Activated CD4-positive, alpha-beta T cell treated with anti-CD3 and anti-CD28 coated beads, Interleukin-2, amount 50 U/mL, for 48 hours (primary cell): Measurements from ENCODE around the gene PLEKHS1.

ENCODE experiments used
- DNase-seq, 2 experiments: peaks; one replicate each; pipeline ENCODE4 v3.0.0-alpha.2; 2020

PLEKHS1 gene

GRCh38 chr10:113751181-113751732 lies at the start of gene PLEKHS1:
TSS of gene PLEKHS1 (plus strand) at chr10:113751682. CDS start at chr10:113755278, 3,596 bp downstream.
- DNase-seq: no peak

DNA sequence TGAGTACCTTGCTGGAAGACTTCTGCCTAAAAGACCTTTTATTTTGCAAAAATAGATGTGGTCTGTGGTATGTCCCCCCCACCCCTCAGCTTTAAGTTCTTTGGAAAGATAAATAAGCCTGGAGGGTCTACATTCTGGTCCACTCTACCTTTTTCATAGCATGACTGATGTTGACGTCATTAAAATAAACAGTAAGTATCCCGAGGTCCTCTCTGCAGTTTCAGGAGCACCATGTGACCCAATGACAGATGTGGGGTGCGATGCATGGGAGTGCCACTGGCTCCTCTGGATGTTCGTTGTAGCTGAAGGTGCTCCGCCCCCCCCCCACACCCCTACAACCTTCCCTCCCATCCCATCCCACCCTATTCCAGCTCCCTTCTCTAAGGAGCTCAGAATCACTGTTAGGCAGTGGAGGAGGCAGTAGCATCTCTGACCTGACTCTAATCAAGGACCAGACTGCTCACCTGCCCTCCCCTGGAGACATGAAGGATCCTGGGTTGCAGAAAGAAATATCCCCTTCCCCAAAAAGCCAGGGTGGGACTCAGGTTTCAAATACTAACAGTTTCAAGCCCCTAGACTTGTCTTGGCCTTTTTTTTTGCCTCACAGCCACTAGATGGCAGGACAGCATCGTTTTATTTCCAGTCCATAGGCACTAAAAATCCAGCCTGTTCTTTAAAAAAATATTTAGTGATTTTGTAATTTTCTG lies 46.7 kb upstream of the PLEKHS1 start:
- peak; percentile 14 to 20 for DNase-seq

DNA sequence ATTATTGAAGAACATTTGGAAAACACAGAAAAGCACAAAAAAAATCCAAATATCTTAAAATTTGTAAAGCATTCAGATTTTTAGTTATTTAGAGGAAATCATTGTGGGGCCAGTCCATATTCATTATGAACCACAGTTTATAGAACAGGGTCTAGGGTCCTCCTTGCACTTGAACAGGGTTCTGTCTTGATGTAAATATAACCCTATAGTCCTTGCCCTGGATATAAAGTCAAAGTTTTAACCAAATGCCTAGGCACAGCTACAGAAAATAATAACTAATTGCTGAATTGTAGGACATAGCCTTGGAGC lies 46.2 kb upstream of the PLEKHS1 start:
- DNase-seq: no peak

GRCh38 chr10:113706623-113707022 lies 44.9 kb upstream of the PLEKHS1 start:
- no peak for DNase-seq

GRCh38 chr10:113708640-113709039 lies 42.8 kb upstream of the PLEKHS1 start:
- DNase-seq: no peak

GRCh38 chr10:113709221-113709838 lies 42.2 kb upstream of the PLEKHS1 start:
- no peak for DNase-seq

DNA sequence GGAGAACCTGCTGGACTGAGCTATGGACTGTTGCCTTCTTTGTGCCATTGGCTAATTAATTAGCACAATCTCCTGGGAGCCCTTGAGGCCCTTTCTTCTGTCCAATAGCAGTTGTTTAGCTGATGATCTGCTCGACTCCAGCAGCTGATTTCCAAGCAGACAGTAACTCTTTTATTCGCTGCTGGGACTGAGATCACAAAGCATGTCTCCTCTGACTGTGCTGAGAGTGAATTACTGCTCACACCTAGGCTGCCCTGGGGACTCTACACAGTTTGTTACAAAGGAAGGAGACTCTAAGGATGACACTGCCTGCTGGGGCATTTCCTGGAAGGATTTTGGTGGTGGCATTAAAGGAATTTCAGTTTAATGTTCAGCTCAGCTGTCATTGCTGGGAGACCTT lies 40.3 kb upstream of the PLEKHS1 start:
- DNase-seq: no peak

DNA sequence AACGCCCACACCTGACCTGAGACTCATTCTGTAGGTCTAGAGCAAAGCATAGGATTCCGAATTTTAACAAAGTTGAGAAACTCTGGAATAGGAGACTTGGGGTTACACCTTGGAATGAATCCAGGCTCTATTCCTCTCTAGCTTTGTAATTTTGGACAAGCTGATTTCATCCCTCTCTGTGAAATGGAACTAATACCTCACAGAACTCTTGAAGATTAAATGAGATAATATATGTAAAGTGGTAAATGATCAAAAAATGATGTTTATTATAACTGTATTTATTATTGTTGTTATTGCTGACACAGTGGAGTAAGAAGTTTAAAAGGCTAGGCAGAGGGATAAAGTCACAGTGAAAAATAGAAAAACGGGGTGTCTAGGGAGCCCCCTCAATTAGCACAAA lies 39.5 kb upstream of the PLEKHS1 start:
- no peak for DNase-seq

- DNase-seq: no peak
Observed at GRCh38 chr10:113712755-113713639, 38.5 kb upstream of the PLEKHS1 start.

DNA sequence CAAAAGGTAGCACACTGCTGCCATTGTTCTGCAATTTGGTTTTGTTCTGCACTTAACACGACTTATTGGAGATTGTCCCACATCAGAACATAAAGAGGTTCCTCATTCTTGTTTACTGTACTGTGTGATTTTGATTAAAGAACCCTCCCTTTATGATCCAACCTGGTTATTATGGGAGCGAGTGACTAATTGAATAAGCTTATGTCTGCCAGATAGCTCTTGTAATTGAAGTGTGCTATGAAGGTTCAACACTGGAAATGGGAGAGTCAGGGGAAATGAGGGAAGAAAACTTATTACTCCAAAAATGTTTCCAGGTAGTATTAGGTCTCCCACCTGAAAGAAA lies 37.9 kb upstream of the PLEKHS1 start:
- no peak for DNase-seq

- DNase-seq: no peak
Observed at GRCh38 chr10:113716109-113716910, 35.2 kb upstream of the PLEKHS1 start.

DNA sequence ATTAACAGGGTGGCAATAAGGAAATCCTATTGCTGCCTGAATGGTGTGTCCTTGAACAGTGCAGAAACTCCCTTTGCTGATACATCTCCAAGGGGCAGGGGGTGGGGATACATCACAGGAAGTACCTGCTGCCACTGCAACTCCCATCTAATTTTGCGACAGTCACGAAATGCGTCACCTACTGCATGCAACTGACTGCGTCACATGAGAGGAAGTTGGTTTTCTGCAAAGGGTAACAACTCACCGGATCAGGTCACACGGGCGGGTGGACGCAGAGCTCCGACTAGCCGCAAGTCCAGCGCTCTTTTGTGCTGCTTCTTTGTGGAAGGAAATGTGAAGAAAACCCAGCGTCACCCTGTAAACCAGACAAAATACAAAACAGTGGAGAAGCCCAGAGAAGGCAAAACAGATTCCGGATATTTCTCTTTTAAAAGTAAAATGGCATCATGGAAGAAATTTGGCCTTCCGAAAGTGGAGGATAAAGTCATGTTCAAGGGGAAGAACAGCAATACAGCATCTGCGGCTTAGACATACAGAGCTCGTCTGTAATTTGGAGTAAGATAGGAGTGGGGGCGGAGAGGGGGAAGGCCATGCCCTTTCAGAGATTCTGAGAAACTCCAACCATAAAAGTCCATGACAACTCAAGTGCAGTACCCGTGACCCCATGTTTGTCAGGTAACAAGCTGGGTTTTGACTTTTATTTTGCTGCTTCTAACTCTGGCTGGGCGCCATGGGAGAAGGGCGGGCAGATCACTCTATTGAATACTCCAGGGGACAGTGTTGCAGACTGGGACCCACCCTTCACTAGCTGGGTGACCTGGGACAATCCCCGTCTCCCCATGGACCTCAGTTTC lies 32.3 kb upstream of the PLEKHS1 start:
- DNase-seq: no peak

GRCh38 chr10:113720386-113720785 lies 31.1 kb upstream of the PLEKHS1 start:
- DNase-seq: no peak

DNA sequence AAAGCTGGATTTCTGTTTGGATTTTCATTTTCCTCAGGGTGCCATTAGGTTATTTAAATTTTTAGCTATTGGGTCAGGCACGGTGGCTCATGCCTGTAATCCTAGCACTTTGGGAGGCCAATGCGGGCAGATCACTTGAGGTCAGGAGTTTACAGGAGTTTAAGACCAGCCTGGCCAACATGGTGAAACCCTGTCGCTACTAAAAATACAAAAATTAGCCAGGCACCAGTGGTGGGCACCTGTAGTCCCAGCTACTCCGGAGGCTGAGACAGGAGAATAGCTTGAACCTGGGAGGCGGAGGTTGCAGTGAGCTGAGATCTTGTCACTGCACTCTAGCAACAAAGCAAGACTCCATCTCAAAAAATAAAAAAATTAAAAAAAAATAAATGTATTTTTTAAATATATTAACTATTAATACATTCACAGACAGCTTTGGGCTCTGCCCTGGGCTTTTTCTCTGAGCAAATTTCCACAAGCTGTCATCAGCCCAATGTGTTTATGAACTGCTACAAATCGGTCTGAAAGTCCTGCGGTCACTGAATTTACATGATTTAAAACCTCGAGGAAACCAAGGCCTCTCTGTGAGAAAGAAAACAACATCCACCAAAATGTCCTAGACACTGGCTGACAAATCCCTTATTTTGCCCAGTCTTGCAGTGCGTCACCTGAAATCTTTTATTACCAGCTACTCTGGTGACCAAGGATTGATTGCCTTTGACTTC lies 19.2 kb upstream of the PLEKHS1 start:
- no peak for DNase-seq

DNA sequence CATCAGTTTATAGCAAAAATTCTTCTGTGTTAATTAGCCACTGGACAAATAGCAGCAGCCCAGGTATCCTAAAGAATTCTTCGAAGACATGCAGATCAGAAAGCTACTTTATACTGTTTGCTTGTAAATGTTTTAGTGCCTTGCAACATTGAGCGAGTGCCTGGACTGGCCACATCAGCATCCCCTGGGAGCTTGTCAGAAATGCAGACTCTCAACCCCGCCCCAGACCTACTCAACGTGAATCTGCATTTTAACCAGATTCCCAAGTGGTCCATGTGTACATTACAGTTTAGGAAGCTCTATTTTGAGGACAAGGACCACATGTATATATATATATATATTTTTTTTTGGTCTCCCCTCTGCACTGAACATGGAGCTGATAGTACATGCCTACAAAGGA lies 18.5 kb upstream of the PLEKHS1 start:
- no peak for DNase-seq

DNA sequence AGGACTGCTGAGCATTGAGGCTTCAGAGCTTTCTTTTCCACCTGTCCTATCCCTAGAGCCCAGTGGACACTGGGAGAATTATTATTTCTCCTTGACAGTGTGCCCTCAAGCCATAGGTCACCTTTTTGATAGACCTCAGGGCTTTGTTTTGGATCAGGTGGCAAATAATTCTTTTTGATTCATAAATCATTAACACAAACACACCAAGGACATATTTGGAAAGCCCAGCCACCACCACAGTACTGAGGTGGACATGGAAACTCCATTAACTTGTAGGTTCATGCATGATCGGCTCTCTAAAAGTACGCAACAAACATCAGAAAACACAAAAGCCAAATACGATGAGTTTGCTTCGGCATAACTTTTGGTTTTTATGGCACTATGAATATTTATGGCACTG lies 17.8 kb upstream of the PLEKHS1 start:
- no peak for DNase-seq

DNA sequence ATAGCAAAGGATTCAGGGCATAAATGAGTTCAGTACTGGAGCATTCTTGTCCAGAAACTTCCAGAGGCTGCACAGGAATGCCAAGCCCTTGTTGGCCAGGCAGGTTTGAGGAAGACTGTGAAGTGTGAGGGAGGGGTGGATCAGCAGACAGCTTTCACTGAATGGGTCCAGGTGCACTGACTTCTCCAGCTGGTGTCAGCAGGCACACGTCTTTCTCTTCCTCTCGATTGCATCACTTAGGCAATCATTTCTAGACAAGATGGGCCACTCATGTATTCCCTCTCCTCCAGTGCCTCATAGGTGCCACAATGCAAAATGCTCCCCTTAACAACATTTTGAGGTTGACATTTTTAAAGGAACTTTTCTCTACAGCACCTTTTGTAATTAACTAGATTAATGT lies 15.6 kb upstream of the PLEKHS1 start:
- no peak for DNase-seq

GRCh38 chr10:113736576-113736975 lies 14.9 kb upstream of the PLEKHS1 start:
- DNase-seq: no peak

- no peak for DNase-seq
Observed at GRCh38 chr10:113739031-113739430, 12.5 kb upstream of the PLEKHS1 start.

DNA sequence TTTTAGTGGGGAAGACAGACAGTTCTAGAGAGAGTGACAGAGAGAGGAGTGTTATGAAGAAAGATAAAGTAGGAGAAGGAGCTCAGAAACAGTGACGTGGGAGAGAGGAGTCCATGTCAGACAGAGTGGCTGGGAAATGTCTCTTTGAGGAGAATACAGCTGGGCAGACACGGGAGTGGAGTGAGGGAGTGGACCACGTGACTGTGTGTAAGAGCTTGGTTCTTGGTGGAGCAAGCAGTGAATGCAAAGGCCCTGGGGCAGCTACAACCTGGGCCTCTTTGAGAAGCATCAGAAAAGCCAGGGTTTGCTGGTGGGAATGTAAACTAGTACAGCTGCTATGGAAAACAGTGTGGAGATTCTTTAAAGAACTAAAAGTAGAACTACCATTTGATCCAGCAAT lies 11.9 kb upstream of the PLEKHS1 start:
- DNase-seq: no peak

- no peak for DNase-seq
Observed at GRCh38 chr10:113740850-113741249, 10.6 kb upstream of the PLEKHS1 start.
